HepG2 (cell line): ENCODE data around the gene COL2A1. TPM values are rescaled to one million over a fixed set of nuclear protein-coding genes. Genes with fewer than 3 reads are reported as not detected.

Experiments
- CBFB ChIP-seq: sonication (generic); formaldehyde crosslinking; IDR thresholded peaks from 2 replicates; pipeline ENCODE4 v1.4.0; 2020; ENCODE audit warnings: missing genetic modification reagents
- CHD4 ChIP-seq: fragments of 200-600 bp; sonication (generic); IDR thresholded peaks from 2 replicates; pipeline ENCODE4 v1.7.0; 2017; ENCODE audit warnings: mild to moderate bottlenecking, low read length, borderline replicate concordance
- FOXA3 ChIP-seq: IDR thresholded peaks from 2 replicates; pipeline ENCODE4 v1.6.1; 2016; ENCODE audit warnings: missing genetic modification reagents, missing compliant biosample characterization
- HES4 ChIP-seq: sonication (generic); formaldehyde crosslinking; IDR thresholded peaks from 2 replicates; pipeline ENCODE4 v1.9.0; 2021; ENCODE audit warnings: mild to moderate bottlenecking, missing genetic modification reagents, borderline replicate concordance
- PCBP1 ChIP-seq: fragments of 200-400 bp; formaldehyde crosslinking; IDR thresholded peaks from 2 replicates; pipeline ENCODE4 v1.6.1; 2017; ENCODE audit warnings: mild to moderate bottlenecking, low read depth, low read length, borderline replicate concordance
- TBL1XR1 ChIP-seq: fragments of 150-350 bp; IDR thresholded peaks from 2 replicates; pipeline ENCODE4 v1.6.1; 2014; ENCODE audit warnings: borderline replicate concordance, low read length; ENCODE audit not compliant: partially characterized antibody
- ZC3H4 ChIP-seq: sonication (generic); formaldehyde crosslinking; IDR thresholded peaks from 2 replicates; pipeline ENCODE4 v1.4.0; 2020; ENCODE audit warnings: missing genetic modification reagents, borderline replicate concordance
- ZFAT ChIP-seq: sonication (generic); formaldehyde crosslinking; conservative IDR thresholded peaks from 2 replicates; pipeline ENCODE4 v1.8.1; 2023; ENCODE audit warnings: missing genetic modification reagents, inconsistent platforms
- ZNF343 ChIP-seq: sonication (generic); formaldehyde crosslinking; IDR thresholded peaks from 2 replicates; pipeline ENCODE4 v1.4.0; 2020; ENCODE audit warnings: mild to moderate bottlenecking, missing genetic modification reagents
- ZNF619 ChIP-seq: sonication (generic); formaldehyde crosslinking; IDR thresholded peaks from 2 replicates; pipeline ENCODE4 v1.4.0; 2020; ENCODE audit warnings: mild to moderate bottlenecking, missing genetic modification reagents
- ZNF788 ChIP-seq: sonication (generic); formaldehyde crosslinking; IDR thresholded peaks from 2 replicates; pipeline ENCODE4 v1.5.0; 2020; ENCODE audit warnings: mild to moderate bottlenecking, missing genetic modification reagents, borderline replicate concordance
- polyA plus RNA-seq, 8 experiments: library from polyadenylated mRNA; depleted of rRNA in 3 of 8; stranded (reverse) in 7 of 8; unstranded in 1 of 8; fragments of >200 nt; fragmentation: Illumina TruSeq in 4 of 8; extraction: Trizol in 4 of 8; gene quantifications; 2 replicates each; pipeline versions ENCODE4 v1.2.1 to v1.2.3, GENCODE V29; 2011 to 2016; ENCODE audit warnings: low read depth in 4 of 8, missing spikeins in 1 of 8, mixed read lengths in 1 of 8; ENCODE audit not compliant: insufficient read depth in 1 of 8
- total RNA-seq, 5 experiments: library from RNA; depleted of rRNA; stranded (reverse); fragments of >200 nt; fragmentation: Illumina TruSeq; extraction: Trizol; gene quantifications; 2 replicates each; pipeline ENCODE4 v1.2.3, GENCODE V29; 2016; ENCODE audit warnings: low read depth in 1 of 5
- TF ChIP-seq, protein P1 (sequence below): sonication (generic); formaldehyde crosslinking; IDR thresholded peaks from 2 replicates; pipeline ENCODE4 v1.4.0; 2020; ENCODE audit warnings: missing genetic modification reagents, borderline replicate concordance
- TF ChIP-seq, protein P2 (sequence below), 2 experiments: sonication (generic) in 1 of 2; formaldehyde crosslinking in 1 of 2; IDR thresholded peaks; 2 replicates each; pipeline versions ENCODE4 v1.6.1 to v1.9.0; 2014 to 2022; ENCODE audit warnings: antibody characterized with exemption in 1 of 2, borderline replicate concordance in 1 of 2, inconsistent platforms in 1 of 2, low read depth in 1 of 2, missing genetic modification reagents in 1 of 2
- TF ChIP-seq, protein P3 (sequence below): sonication (generic); formaldehyde crosslinking; IDR thresholded peaks from 2 replicates; pipeline ENCODE4 v1.4.0; 2020; ENCODE audit warnings: mild to moderate bottlenecking, missing genetic modification reagents
- TF ChIP-seq, protein P4 (sequence below): sonication (generic); formaldehyde crosslinking; IDR thresholded peaks from 2 replicates; pipeline ENCODE4 v1.4.0; 2020; ENCODE audit warnings: missing genetic modification reagents

The COL2A1 gene
- total and polyA plus RNA-seq, 2 of the 13 experiments (the other 11 are each of a cell fraction or from before 2014, with no cell fraction given): 7.4 to 38.3 TPM

GRCh38 chr12:48004053-48004941 is at the start of gene COL2A1 (continued):
- TF ChIP-seq, protein P1, sequence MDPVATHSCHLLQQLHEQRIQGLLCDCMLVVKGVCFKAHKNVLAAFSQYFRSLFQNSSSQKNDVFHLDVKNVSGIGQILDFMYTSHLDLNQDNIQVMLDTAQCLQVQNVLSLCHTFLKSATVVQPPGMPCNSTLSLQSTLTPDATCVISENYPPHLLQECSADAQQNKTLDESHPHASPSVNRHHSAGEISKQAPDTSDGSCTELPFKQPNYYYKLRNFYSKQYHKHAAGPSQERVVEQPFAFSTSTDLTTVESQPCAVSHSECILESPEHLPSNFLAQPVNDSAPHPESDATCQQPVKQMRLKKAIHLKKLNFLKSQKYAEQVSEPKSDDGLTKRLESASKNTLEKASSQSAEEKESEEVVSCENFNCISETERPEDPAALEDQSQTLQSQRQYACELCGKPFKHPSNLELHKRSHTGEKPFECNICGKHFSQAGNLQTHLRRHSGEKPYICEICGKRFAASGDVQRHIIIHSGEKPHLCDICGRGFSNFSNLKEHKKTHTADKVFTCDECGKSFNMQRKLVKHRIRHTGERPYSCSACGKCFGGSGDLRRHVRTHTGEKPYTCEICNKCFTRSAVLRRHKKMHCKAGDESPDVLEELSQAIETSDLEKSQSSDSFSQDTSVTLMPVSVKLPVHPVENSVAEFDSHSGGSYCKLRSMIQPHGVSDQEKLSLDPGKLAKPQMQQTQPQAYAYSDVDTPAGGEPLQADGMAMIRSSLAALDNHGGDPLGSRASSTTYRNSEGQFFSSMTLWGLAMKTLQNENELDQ (CRISPR knock-in tag): no peak
- TF ChIP-seq CBFB (CRISPR knock-in tag): no peak
- TF ChIP-seq ZNF343 (CRISPR knock-in tag): no peak
- TF ChIP-seq ZNF788 (CRISPR knock-in tag): no peak
- TF ChIP-seq ZFAT (CRISPR knock-in tag): no peak
- TF ChIP-seq, protein P2, sequence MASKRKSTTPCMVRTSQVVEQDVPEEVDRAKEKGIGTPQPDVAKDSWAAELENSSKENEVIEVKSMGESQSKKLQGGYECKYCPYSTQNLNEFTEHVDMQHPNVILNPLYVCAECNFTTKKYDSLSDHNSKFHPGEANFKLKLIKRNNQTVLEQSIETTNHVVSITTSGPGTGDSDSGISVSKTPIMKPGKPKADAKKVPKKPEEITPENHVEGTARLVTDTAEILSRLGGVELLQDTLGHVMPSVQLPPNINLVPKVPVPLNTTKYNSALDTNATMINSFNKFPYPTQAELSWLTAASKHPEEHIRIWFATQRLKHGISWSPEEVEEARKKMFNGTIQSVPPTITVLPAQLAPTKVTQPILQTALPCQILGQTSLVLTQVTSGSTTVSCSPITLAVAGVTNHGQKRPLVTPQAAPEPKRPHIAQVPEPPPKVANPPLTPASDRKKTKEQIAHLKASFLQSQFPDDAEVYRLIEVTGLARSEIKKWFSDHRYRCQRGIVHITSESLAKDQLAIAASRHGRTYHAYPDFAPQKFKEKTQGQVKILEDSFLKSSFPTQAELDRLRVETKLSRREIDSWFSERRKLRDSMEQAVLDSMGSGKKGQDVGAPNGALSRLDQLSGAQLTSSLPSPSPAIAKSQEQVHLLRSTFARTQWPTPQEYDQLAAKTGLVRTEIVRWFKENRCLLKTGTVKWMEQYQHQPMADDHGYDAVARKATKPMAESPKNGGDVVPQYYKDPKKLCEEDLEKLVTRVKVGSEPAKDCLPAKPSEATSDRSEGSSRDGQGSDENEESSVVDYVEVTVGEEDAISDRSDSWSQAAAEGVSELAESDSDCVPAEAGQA (IDR thresholded peaks at IDR 0.05; ENCODE audit: low read depth): no peak
- TF ChIP-seq, protein P2 (CRISPR knock-in tag; IDR thresholded peaks at IDR 0.05; ENCODE audit: borderline replicate concordance): no peak
- no peak for TF ChIP-seq FOXA3 (CRISPR knock-in tag)
- TF ChIP-seq, protein P3, sequence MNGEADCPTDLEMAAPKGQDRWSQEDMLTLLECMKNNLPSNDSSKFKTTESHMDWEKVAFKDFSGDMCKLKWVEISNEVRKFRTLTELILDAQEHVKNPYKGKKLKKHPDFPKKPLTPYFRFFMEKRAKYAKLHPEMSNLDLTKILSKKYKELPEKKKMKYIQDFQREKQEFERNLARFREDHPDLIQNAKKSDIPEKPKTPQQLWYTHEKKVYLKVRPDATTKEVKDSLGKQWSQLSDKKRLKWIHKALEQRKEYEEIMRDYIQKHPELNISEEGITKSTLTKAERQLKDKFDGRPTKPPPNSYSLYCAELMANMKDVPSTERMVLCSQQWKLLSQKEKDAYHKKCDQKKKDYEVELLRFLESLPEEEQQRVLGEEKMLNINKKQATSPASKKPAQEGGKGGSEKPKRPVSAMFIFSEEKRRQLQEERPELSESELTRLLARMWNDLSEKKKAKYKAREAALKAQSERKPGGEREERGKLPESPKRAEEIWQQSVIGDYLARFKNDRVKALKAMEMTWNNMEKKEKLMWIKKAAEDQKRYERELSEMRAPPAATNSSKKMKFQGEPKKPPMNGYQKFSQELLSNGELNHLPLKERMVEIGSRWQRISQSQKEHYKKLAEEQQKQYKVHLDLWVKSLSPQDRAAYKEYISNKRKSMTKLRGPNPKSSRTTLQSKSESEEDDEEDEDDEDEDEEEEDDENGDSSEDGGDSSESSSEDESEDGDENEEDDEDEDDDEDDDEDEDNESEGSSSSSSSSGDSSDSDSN: peak; percentile 89
- TF ChIP-seq ZC3H4 (CRISPR knock-in tag): no peak
- TF ChIP-seq CHD4: no peak
- TF ChIP-seq ZNF619 (CRISPR knock-in tag): 0 out of 2 replicates have a peak, but pooled peaks have one; percentile 7
- TF ChIP-seq TBL1XR1: no peak
- TF ChIP-seq, protein P4, sequence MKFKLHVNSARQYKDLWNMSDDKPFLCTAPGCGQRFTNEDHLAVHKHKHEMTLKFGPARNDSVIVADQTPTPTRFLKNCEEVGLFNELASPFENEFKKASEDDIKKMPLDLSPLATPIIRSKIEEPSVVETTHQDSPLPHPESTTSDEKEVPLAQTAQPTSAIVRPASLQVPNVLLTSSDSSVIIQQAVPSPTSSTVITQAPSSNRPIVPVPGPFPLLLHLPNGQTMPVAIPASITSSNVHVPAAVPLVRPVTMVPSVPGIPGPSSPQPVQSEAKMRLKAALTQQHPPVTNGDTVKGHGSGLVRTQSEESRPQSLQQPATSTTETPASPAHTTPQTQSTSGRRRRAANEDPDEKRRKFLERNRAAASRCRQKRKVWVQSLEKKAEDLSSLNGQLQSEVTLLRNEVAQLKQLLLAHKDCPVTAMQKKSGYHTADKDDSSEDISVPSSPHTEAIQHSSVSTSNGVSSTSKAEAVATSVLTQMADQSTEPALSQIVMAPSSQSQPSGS (CRISPR knock-in tag): no peak
- 0 out of 2 replicates have a peak, but pooled peaks have one; percentile 11 for TF ChIP-seq PCBP1
- TF ChIP-seq HES4 (CRISPR knock-in tag): no peak
